GM19372 (cell line): ENCODE results near the gene PRR11.
A peak's percentile ranks its signal among the peaks of the same experiment; 100 is the strongest.
"Not testable (repeated sequence)": the region's sequence is repeated elsewhere in the genome, so short reads cannot be mapped to it uniquely, and the experiment has no call there.

Source experiments
- ATAC-seq: cut with Tn5 transposase; IDR thresholded peaks from one replicate; pipeline ENCODE4 v1.9.1; 2021; ENCODE audit warnings: mild to moderate bottlenecking, low read depth, moderate library complexity; ENCODE audit not compliant: unreplicated experiment

Gene PRR11

DNA sequence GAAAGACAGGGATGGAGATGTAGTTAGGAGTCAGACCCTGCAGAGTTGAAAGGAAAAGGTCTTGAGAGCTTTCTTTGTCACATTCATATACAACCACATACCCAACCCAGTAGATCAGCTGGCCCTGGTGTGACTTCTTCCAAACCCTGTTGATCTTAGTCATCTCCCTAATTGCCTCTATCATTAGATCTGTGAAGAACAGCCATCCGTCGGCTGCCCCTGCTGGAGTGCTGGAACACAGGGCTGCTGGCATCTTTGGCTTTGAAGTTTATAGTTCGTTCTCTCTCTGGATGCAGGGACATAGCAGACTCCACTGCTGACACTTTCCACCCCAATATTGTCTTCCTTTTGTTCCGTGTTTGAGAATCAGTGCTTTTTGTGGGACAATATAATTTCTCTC, 43.9 kb downstream of the PRR11 start:
- no peak for ATAC-seq

DNA sequence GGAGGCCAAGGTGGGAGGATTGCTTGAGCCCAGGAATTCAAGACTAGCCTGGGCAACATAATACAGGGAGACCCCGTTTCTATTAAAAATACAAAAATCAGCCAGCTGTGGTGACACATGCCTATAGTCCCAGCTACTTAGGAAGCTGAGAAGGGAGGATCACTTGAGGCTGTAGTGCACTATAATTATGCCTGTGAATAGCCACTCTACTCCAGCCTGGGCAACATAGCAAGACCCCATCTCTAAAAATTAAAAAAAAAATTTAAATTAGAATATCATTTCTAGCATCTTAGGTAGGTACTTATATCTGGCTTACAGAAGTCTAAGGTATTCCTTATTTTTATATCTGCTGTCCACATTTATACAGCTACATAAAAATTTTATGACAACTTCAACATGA, 46.8 kb downstream of the PRR11 start:
- ATAC-seq, result no peak

DNA sequence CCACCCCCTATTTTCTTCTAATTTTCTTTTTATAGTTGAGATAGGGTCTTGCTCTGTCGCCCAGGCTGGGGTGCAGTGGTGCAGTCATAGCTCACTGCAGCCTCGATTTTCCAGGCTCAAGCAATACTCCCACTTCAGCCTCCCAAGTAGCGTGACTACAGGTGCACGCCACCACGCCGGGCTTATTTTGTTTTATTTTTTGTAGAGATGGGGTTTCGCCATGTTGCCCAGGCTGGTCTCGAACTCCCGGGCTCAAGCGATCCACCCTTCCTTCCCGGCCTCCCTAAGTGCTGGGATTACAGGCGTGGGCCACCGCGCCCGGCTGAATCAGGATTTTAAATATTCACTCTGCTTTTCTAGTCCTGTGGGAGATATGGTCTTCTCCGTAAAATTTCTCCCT, 63.8 kb downstream of the PRR11 start:
- ATAC-seq, result no peak

DNA sequence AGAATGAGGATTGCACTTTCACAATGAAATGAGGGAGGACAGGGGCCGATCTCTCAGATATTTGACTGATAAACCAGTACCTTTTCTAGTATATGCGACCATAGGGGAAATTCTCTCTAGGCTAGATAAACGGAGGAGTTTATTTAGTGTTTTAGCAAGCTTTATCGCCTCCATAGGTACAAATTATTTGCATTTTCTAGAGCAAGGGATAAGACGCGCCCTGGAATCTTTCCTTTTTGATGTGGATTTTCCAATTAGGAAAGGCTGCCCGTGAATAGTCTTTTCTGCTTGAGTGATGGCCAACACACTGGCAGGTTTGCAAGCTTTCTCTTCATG, 64.4 kb downstream of the PRR11 start:
- ATAC-seq, result no peak

GRCh38 chr17:59220328-59221158, 65.0 kb downstream of the PRR11 start, which contains the start of gene GDPD1:
Gene GDPD1, plus strand, starts transcription at chr17:59220511. Its CDS starts 99 bp downstream, at chr17:59220610.
- ATAC-seq, result peak; percentile 93

GRCh38 chr17:59221159-59221847, 65.8 kb downstream of the PRR11 start:
- no peak for ATAC-seq

DNA sequence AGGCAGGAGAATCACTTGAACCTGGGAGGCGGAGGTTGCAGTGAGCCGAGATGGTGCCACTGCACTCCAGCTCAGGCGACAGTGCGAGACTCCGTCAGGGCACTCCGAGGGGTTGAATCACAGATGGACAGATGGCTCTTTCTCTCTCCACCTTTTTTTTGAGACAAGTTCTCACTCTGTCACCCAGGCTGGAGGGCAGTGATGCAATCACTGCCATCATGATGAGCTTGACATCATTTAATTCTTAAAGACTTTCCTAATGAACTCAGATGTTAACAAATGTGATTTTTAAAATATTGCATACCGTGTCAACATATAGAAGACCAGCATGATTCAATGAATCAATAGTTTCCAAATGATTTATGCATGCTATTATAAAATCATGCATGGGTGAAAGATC, 68.3 kb downstream of the PRR11 start:
- ATAC-seq, result no peak

GRCh38 chr17:59228588-59228987, 73.0 kb downstream of the PRR11 start:
- not testable (repeated sequence) for ATAC-seq

- no peak for ATAC-seq
Measured at GRCh38 chr17:59230764-59231163, 75.2 kb downstream of the PRR11 start.

DNA sequence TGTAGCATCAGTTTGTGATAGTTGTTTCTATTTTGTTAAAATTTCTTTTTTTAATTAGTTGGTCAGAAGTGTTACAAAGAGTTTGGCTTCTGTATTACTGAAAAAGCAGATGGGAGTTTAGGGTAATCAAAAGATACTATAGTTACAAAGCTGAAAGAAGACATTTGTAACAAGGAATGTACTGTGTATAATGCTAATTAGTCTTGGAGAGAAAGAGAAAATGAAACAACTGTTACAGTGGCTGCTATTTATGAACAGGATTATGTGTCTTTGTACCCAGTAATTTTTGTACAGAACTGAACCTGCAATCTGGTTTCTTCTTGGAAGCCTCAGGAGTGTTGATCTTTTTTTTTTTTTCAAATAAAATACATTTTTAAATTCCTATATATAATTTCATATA, 79.1 kb downstream of the PRR11 start:
- ATAC-seq, result no peak

DNA sequence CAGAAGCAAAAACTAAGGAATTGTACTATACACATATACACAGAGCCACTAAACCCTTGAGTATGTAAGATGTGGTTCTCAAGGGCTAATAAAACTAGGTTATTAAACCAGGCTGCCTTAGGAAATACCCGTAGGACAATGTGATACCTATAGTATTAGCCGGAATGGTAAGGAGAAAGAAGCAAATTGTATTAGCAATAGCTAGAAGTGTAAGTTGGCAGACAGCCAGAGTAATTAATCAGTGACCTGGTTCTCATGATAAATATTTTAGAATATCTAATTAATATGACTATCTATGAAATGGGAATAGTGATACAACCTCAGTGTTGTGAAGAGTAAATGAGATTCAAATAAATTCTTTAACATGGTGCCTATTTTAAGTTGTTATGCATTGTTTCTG, 83.4 kb downstream of the PRR11 start:
- no peak for ATAC-seq

DNA sequence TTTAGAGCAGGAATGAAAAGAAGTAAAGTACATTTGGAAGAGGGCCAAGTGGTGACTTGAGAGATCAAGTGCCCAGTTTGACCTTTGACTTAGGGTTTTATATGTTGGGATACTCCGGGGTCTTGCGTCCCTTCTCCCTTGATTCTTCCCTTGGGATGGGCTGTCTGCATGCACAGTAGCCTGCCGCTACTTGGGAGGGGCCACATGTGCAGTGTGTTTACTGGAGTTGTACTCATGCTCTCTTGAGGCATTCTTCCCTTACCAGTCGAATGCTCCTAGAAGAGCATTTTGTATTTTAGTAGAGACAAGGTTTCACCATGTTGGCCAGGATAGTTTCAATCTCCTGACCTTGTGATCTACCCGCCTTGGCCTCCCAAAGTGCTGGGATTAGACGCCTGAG, 88.5 kb downstream of the PRR11 start:
- no peak for ATAC-seq
